PC-3 (cell line): ENCODE results near the gene MSRB2. TPM values are rescaled to one million over a fixed set of nuclear protein-coding genes. Genes with fewer than 3 reads are reported as not detected.

Source experiments
- ATAC-seq: fragments of 200-7000 bp; cut with Tn5 transposase; 2 replicates; pipeline ENCODE4 v1.9.1; 2020; ENCODE audit warnings: mild to moderate bottlenecking, moderate library complexity
- BruUV-seq: library from RNA; stranded (reverse); fragments of 400-500 nt; replicated peaks from 2 replicates; lab custom pipeline; 2021; lab: Mats Ljungman, UMichigan
- CTCF ChIA-PET: fragments of 300-600 bp; sonication (Branson Sonifier 250); formaldehyde crosslinking; loops from one replicate; lab custom pipeline; 2022; ENCODE audit warnings: antibody characterized with exemption; lab: Charles Lee
- POLR2A ChIA-PET: fragments of 300-600 bp; sonication (Branson Sonifier 250); formaldehyde crosslinking; loops from one replicate; lab custom pipeline; 2022; ENCODE audit warnings: antibody characterized with exemption; ENCODE audit not compliant: unreplicated experiment; lab: Charles Lee
- DNase-seq: peaks from one replicate; pipeline ENCODE4 v3.0.0-alpha.2; 2015
- H2AFZ ChIP-seq: fragments of 300-600 bp; sonication (generic); 2 replicates; pipeline ENCODE4 v1.6.0; 2016; ENCODE audit warnings: antibody characterized with exemption, low read length
- H3F3A ChIP-seq: fragments of 300-600 bp; sonication (generic); one replicate; pipeline ENCODE4 v1.6.0; 2017; ENCODE audit warnings: antibody characterized with exemption, low read length, control low read depth, mild to moderate bottlenecking; ENCODE audit not compliant: unreplicated experiment
- H3K27ac ChIP-seq: fragments of 300-600 bp; sonication (generic); 2 replicates; pipeline ENCODE4 v1.5.1; 2016; ENCODE audit warnings: mild to moderate bottlenecking, low read length
- H3K27me3 ChIP-seq: fragments of 300-600 bp; sonication (generic); 2 replicates; pipeline ENCODE4 v1.6.1; 2016; ENCODE audit warnings: low read length, mixed read lengths
- H3K36me3 ChIP-seq: fragments of 300-600 bp; sonication (generic); 2 replicates; pipeline ENCODE4 v1.6.1; 2016; ENCODE audit warnings: low read depth, mixed run types, low read length, mixed read lengths
- H3K4me1 ChIP-seq: fragments of 300-600 bp; sonication (generic); 2 replicates; pipeline ENCODE4 v1.5.1; 2016; ENCODE audit warnings: low read length; ENCODE audit not compliant: insufficient read depth
- H3K4me2 ChIP-seq: fragments of 300-600 bp; sonication (generic); 2 replicates; pipeline ENCODE4 v1.6.0; 2016; ENCODE audit warnings: low read length
- H3K4me3 ChIP-seq: fragments of 300-600 bp; sonication (generic); 2 replicates; pipeline ENCODE4 v1.5.1; 2016; ENCODE audit warnings: mild to moderate bottlenecking, low read length, mixed read lengths
- H3K79me2 ChIP-seq: fragments of 300-600 bp; sonication (generic); 2 replicates; pipeline ENCODE4 v1.6.1; 2017; ENCODE audit warnings: low read length, mixed read lengths
- H3K9ac ChIP-seq: fragments of 300-600 bp; sonication (generic); 2 replicates; pipeline ENCODE4 v1.6.0; 2016; ENCODE audit warnings: mild to moderate bottlenecking, low read length
- H3K9me2 ChIP-seq: fragments of 300-600 bp; sonication (generic); replicated peaks from 2 replicates; pipeline ENCODE4 v1.6.1; 2016; ENCODE audit warnings: mixed run types, low read length, mixed read lengths
- H3K9me3 ChIP-seq: fragments of 300-600 bp; sonication (generic); 2 replicates; pipeline ENCODE4 v1.6.1; 2016; ENCODE audit warnings: low read length, mixed read lengths
- H4K20me1 ChIP-seq: fragments of 300-600 bp; sonication (generic); 2 replicates; pipeline ENCODE4 v1.6.1; 2016; ENCODE audit warnings: low read length, mixed read lengths
- CTCF ChIP-seq: fragments of 300-600 bp; sonication (generic); conservative IDR thresholded peaks from 2 replicates; pipeline ENCODE4 v1.5.1; 2017; ENCODE audit warnings: antibody characterized with exemption, low read depth, mild to moderate bottlenecking, low read length
- EZH2 ChIP-seq: fragments of 300-600 bp; sonication (generic); IDR thresholded peaks from one replicate; pipeline ENCODE4 v1.6.1; 2017; ENCODE audit warnings: antibody characterized with exemption, mild to moderate bottlenecking, low read length; ENCODE audit not compliant: unreplicated experiment
- EZH2phosphoT487 ChIP-seq: fragments of 300-600 bp; sonication (generic); IDR thresholded peaks from 2 replicates; pipeline ENCODE4 v1.6.1; 2018; ENCODE audit warnings: mild to moderate bottlenecking, antibody characterized with exemption, low read length, borderline replicate concordance
- intact Hi-C: fragments of 100-400 bp; cut with micrococcal nuclease; formaldehyde crosslinking; loops from 2 replicates; pipeline ENCODE4 v1.9.0; 2023
- total RNA-seq: library from RNA; depleted of rRNA; stranded (reverse); fragments of >200 nt; gene quantifications from 2 replicates; pipeline ENCODE4 v1.2.3, GENCODE V29; 2014

The MSRB2 gene
- total RNA-seq, 1 experiment from 2014 or later: 14.3 TPM

- DNase-seq (no peak), ATAC-seq (no peak)
- CTCF ChIA-PET: no interaction called here
- TF ChIP-seq CTCF (no peak), EZH2 (no peak), EZH2phosphoT487 (no peak)
- H3K4me3 ChIP-seq: no peak overlapping the region
- BruUV-seq: no TSS peak
- no peak overlapping the region for H3K4me2 ChIP-seq
- no peak overlapping the region for H3K27ac ChIP-seq
- no peaks in the 10 kb centered on the region for H3K9me2 ChIP-seq
- H3F3A ChIP-seq: no peaks in the 10 kb centered on the region
- H2AFZ ChIP-seq: no peak overlapping the region
- H3K27me3 ChIP-seq: no peaks in the 10 kb centered on the region
- intact Hi-C loops: no loop called here
- H3K4me1 ChIP-seq: peaks cover 25% of the 10 kb centered on the region
- no peak overlapping the region for H3K9ac ChIP-seq
- POLR2A ChIA-PET: no interaction called here
- H3K9me3 ChIP-seq: no peaks in the 10 kb centered on the region
- no peaks in the 10 kb centered on the region for H3K36me3 ChIP-seq
- H3K79me2 ChIP-seq: no peaks in the 10 kb centered on the region
- no peaks in the 10 kb centered on the region for H4K20me1 ChIP-seq
Observed at GRCh38 chr10:23056186-23056579, 39.2 kb upstream of the MSRB2 start.

GRCh38 chr10:23058366-23058765 lies 37.0 kb upstream of the MSRB2 start:
- Histone ChIP-seq H3K4me3 (no peak overlapping the region), H2AFZ (no peak overlapping the region), H3K27ac (no peak overlapping the region), H3K79me2 (no peaks in the 10 kb centered on the region), H3K4me1 (peaks cover 3% of the 10 kb centered on the region), H3K36me3 (no peaks in the 10 kb centered on the region), H4K20me1 (no peaks in the 10 kb centered on the region), H3K9me2 (no peaks in the 10 kb centered on the region), H3F3A (no peaks in the 10 kb centered on the region), H3K4me2 (no peak overlapping the region), H3K27me3 (no peaks in the 10 kb centered on the region), H3K9me3 (no peaks in the 10 kb centered on the region), H3K9ac (no peak overlapping the region)
- ChIA-PET POLR2A (no interaction called here), CTCF (no interaction called here)
- DNase-seq (no peak), ATAC-seq (no peak)
- intact Hi-C loops: no loop called here
- TF ChIP-seq EZH2phosphoT487: no peak
- no peak for TF ChIP-seq EZH2
- TF ChIP-seq CTCF: no peak
- no TSS peak for BruUV-seq

- Histone ChIP-seq H2AFZ (no peak overlapping the region), H4K20me1 (no peaks in the 10 kb centered on the region), H3K9ac (no peak overlapping the region), H3K4me1 (peaks cover 6% of the 10 kb centered on the region; the same call in 1 of the 2 replicates), H3K9me2 (no peaks in the 10 kb centered on the region), H3K79me2 (no peaks in the 10 kb centered on the region), H3K27ac (no peak overlapping the region), H3K9me3 (no peaks in the 10 kb centered on the region), H3K4me3 (no peak overlapping the region), H3K4me2 (no peak overlapping the region), H3F3A (no peaks in the 10 kb centered on the region), H3K27me3 (no peaks in the 10 kb centered on the region), H3K36me3 (no peaks in the 10 kb centered on the region)
- POLR2A ChIA-PET: no interaction called here
- intact Hi-C loops: no loop called here
- no peak for ATAC-seq
- CTCF ChIA-PET: no interaction called here
- DNase-seq: no peak
- no peak for TF ChIP-seq EZH2phosphoT487
- no peak for TF ChIP-seq EZH2
- TF ChIP-seq CTCF: no peak
- no TSS peak for BruUV-seq
Observed at GRCh38 chr10:23060918-23061317, 34.5 kb upstream of the MSRB2 start.
